NCI-H2029 (cell line): ENCODE data around the gene MED26.
A peak's percentile ranks its signal among the peaks of the same experiment; 100 is the strongest.
"Not testable (repeated sequence)": the region's sequence is repeated elsewhere in the genome, so short reads cannot be mapped to it uniquely, and the experiment has no call there.

Source experiments
- DNase-seq: peaks from one replicate; lab custom pipeline; 2025; lab: John Stamatoyannopoulos, UW

Gene MED26

DNA sequence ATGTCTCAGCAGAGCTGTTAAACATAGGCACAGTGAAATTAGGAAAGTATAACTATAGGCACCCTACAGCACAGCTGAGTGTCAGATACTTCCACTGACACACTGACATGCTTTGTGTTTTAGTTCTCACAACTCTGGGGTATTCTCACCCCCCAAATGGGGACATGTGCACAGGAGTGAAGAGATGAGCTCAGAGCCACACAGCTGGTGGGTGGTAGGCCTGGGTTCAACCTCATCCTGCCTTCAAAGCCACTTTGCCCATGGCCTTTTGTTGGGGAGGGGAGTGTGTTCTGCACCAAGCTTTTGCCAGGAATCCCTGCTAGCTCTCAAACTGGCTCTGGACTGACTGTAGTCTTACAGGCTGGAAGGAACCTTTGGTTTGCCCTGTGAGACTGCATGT, 54.1 kb downstream of the MED26 start:
- no peak for DNase-seq

GRCh38 chr19:16573296-16573695, 54.7 kb downstream of the MED26 start:
- no peak for DNase-seq

DNA sequence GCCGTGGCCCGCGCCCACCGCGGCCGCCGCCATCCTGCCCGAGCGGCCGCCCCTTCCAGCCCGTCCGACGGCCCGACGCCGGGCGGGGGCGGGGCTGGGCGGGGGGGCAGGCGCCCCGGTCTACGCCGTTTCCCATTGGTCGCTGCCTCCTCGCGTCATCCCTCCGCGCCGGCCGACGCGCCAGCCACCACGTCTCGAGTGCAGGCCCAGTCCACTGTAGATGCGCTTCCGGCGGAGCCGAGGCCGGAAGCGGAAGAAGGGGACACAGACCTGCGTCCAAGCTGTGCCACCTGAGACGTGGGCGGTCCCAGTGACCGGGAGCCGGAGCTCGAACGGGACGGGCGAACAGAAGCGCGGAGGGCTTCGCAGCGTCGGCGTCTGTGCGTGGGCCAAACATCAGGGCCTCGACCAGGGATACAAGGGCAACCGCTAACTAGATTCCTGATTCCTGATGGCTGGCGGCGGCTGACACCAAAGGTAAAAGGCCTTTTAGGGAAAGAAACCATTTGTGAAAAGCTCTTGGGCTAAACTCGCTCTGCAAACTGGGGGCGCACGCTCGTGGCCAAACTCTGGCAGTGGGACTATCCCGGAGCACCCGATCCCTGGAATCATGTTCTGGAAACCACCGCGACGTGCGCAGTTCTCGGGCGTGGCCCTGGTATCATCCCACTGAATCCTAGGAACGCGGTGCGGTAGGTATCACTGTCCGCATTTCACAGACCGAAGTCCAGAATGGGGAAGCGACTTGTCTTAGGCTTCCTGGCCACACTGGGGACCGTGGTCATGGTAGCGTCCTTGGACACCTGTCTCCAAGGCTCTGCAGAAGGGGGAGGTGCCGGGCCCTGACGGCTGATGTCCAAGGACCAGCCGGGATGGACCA, 55.4 kb downstream of the MED26 start, which contains the start of gene SLC35E1:
TSS of gene SLC35E1 (minus strand) at position 84 of the 880 bp plus-strand sequence. CDS start at position 33, 51 bp downstream.
- DNase-seq: peak; percentile 97

DNA sequence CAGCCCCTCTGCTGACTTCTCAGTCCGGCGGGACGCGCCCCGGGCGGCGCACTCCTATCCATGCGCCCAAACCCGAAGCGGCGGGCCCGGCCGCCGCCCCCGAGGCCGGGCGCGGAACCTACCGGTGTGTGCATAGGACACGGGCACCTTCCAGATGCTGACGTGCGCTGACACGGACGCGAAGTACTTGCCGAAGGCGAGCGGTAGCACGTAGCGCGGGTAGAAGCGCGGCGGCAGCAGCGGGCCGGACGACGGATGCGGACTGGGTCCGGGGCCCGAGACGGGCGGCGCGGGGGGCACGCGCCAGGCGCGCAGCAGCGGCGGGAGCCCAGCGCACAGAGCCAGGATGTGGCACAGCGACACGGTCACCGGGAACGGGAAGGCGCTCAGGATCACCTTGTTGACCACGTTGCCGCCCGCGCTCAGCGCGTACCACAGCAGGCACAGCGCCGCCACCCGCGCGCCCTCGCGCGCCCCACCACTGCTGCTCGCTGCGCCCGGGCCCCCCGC, 56.1 kb downstream of the MED26 start:
- DNase-seq: no peak

DNA sequence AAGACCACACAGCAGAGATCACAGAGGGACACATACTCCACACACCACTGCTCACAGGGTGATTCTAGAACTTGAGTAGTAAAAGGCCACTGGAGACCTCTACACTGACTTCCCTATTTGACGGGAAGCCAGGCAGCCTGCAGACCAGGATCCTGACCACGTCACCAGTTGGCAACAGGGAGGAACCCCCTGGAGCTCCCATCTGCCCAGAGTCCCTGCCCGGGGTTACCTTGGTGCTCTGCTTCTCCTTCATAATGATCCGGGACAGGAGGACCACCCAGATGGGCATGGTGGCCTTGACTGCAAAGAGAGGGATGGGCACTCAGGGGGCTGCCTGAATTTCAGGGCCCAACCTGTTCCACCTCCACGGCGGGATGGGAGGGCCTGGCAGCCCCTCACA, 56.7 kb downstream of the MED26 start:
- DNase-seq: no peak

DNA sequence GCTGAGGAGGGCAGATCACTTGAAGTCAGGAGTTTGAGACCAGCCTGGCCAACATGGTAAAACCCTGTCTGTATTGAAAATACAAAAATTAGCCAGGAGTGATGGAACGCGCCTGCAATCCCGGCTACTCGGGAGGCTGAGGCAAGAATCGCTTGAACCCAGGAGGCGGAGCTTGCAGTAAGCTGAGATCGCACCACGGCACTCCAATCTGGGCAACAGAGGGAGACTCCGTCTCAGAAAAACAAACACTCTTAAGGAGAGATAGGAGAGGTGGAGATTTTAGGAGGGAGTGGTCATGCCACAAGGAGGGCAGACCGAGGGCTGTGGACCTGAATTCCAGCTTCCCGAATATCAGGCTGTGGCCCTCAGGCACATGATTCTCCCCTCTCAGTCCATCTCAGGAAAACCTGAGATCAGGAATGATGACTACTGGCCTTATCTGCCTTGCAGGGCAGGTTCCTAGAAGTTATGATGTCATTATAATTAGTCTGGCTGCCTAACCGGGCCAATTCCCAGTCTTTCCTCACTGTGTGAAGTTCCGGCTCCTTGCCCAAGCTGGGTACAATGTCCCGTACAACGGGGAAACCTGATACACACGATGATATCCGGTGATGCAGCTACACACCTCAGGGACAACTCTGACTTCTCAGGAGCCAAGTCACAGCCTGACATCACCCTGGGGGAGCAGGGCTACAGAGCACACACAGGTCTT, 58.2 kb downstream of the MED26 start:
- DNase-seq: no peak

- DNase-seq: no peak
Measured at GRCh38 chr19:16566702-16567101, 61.3 kb downstream of the MED26 start.

DNA sequence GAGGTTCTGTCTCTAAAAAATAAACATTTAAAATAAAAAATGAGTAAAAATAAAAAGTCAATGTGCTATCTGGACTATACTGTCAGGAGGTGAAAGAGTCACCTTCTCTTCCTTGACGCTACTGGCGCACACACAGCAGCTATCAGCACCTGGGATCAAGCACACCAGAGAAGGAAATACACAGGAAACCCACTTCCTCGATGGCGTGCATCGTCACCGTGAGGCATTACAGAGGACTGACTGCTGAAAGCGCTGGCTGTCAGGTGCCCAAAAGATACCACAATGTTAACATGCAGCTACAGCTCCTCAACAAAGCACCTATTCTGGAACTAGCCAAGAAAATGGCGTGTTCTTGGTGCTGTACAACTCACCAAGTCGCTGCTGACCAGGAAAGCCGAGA, 61.8 kb downstream of the MED26 start:
- DNase-seq: no peak

- no peak for DNase-seq
Measured at GRCh38 chr19:16564842-16565241, 63.2 kb downstream of the MED26 start.

DNA sequence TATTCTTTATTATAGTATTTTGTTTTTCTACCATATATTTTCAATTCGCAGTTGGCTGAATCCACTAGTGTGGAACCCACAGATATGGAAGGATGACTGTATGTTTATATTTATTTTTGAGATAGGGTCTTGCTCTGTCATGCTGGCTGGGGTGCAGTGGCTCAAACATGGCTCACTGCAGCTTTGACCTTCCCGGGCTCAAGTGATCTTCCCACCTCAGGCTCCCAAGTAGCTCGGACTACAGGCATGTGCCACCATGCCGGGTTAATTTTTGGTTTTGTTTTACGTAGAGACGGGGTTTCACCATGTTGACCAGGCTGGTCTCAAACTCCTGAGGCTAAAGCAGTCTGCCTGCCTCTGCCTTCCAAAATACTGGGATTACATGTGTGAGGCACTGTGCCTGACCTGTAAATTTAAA, 65.4 kb downstream of the MED26 start:
- DNase-seq: no peak

DNA sequence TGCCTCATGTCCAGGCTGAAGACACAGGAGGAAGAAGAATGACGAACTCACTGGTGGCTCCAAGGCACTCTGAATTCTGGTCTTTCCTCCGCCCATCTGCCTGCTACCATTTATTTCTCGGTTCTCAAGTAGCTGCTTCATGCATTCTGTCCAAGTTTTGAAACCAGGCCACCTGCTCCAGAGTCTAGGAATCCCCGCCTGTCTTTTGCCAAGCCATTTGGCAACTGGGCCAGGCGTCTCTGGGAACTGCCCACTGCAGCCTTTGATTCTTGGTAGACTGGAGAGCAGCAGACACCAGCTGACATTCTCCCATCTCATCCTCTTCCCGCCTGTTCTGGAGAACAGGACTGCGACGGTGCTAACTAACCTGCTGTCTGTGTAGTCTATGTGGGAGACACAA, 66.6 kb downstream of the MED26 start:
- DNase-seq: no peak

GRCh38 chr19:16559780-16560276, 68.2 kb downstream of the MED26 start:
- DNase-seq: no peak

DNA sequence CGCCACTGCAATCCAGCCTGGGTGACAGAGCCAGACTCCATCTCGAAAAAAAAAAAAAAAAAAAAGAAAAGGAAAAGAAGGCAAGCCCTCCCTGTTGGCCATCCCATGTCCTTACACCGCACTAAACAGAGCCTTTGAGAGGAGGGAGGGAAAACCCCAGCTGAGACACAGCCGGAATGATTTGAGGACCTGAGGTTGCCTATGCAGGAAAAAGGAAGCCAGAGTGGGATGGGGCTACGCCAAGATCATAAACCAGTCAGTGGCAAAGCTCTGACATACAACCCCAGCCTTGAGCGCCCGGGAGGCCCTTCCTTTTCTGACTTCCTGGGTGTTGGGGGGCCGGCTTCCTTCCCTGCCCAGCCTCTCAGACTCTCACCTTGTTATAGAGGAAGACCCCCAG, 73.2 kb downstream of the MED26 start:
- DNase-seq: no peak

DNA sequence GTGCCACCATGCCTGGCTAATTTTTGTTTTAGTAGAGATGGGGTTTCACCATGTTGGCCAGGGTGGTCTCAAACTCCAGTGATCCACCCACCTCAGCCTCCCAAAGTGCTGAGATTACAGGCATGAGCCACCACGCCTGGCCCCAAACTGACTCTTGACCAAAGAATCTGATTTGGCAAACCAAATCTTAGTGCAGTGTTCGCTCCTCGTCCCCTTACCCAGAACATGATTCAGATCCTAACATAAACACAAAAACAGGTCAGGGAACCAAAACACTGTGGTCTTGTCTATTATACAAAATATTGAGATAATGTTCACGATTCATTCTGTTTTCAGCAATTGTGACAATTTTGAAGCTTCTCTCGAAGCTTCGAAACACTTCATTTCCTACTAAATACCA, 76.1 kb downstream of the MED26 start:
- not testable (repeated sequence) for DNase-seq

DNA sequence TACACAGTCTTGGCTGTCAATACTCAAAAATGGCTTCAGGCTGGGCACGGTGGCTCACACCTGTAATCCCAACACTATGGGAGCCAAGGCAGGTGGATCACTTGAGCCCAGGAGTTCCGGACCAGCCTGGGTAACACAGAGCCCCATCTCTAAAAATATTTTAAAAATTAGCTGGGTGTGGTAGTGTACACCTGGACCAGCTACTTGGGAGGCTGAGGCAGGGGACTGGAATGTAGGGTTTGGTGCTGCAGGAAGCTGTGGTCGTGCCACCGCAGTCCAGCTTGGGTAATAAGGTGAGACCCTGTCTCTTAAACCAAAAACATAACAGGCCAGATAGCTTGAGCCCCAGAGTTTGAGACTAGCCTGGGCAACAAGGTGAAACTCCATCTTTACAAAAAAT, 79.0 kb downstream of the MED26 start:
- no peak for DNase-seq

- no peak for DNase-seq
Measured at GRCh38 chr19:16544473-16545231, 83.4 kb downstream of the MED26 start.

DNA sequence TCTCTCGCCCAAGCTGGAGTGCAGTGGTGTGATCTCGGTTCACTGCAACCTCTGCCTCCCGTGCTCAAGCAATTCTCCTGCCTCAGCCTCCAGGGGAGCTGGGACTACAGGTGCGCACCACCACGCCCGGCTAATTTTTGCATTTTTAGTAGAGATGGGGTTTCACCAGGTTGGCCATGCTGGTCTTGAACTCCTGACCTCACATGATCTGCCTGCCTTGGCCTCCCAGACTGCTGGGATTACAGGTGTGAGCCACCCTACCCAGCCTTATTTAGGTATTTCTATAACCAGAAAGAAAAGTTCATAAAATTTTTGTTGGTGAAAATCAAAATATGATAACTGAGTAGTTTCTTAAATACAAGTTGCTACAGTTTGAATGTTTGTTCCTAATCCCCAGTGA, 84.3 kb downstream of the MED26 start:
- not testable (repeated sequence) for DNase-seq

DNA sequence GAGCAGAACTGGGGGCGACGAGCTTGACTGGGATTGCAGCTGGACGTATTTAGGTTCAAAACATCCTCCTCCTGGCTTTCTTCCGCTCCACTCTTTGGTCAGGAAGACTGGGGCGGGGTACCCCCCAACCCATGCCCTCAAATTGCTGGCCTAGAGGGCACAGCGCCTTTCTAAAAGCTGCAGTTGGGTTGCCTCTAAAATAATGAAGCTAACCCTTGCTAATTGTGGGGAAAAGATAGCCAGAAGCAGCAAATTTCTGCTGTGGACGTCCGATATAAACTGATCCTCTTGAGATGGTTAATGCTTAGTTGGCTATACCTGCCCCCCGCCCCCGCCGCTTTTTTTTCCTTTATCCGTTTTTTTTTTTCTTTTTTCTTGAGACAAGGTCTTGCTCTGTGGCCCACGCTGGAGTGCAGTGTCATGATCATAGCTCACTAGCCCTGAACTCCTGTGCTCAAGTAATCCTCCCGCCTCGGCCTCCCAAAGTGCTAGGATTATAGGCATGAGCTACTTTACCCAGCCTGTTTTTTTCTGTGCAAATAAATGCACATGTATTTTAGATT, 85.0 kb downstream of the MED26 start:
- DNase-seq: no peak

- peak; percentile 95 for DNase-seq
Measured at GRCh38 chr19:16542045-16542909, 85.7 kb downstream of the MED26 start, which contains the start of gene CHERP. Gene CHERP (minus strand): TSS chr19:16542437. CDS start chr19:16542378, 59 bp downstream.

GRCh38 chr19:16541526-16542044, 86.4 kb downstream of the MED26 start:
- no peak for DNase-seq
